Stimulated activated CD4-positive, alpha-beta T cell treated with anti-CD3 and anti-CD28 coated beads, Interleukin-15, amount 100 ng/mL, for 24 hours (primary cell): ENCODE measurements around the gene DBF4B.
A peak's percentile ranks its signal among the peaks of the same experiment; 100 is the strongest.
"Not testable (repeated sequence)": the region's sequence is repeated elsewhere in the genome, so short reads cannot be mapped to it uniquely, and the experiment has no call there.

ENCODE experiments used
- DNase-seq: peaks from one replicate; pipeline ENCODE4 v3.0.0-alpha.2; 2020

The DBF4B gene

GRCh38 chr17:44708401-44709263, at the start of gene DBF4B:
Gene DBF4B (plus strand): TSS chr17:44708665. CDS start chr17:44708821, 156 bp downstream.
- peak; percentile 88 for DNase-seq

- DNase-seq: no peak
These were observed 46.6 kb upstream of the DBF4B start for GRCh38 chr17:44661835-44662234.

GRCh38 chr17:44663095-44663494, 45.4 kb upstream of the DBF4B start:
- no peak for DNase-seq

GRCh38 chr17:44664867-44665266, 43.6 kb upstream of the DBF4B start:
- no peak for DNase-seq

- DNase-seq: no peak
These were observed 42.5 kb upstream of the DBF4B start for GRCh38 chr17:44666006-44666405.

- DNase-seq: no peak
These were observed 35.9 kb upstream of the DBF4B start for GRCh38 chr17:44672479-44673093.

- no peak for DNase-seq
These were observed 34.6 kb upstream of the DBF4B start for GRCh38 chr17:44673893-44674292.

GRCh38 chr17:44677136-44677535, 31.3 kb upstream of the DBF4B start:
- no peak for DNase-seq

GRCh38 chr17:44683303-44683702, 25.2 kb upstream of the DBF4B start:
- not testable (repeated sequence) for DNase-seq

- DNase-seq: no peak
These were observed 20.7 kb upstream of the DBF4B start for GRCh38 chr17:44687756-44688155.

GRCh38 chr17:44688200-44688599, 20.3 kb upstream of the DBF4B start:
- DNase-seq: no peak

GRCh38 chr17:44688675-44689476, 19.6 kb upstream of the DBF4B start:
- DNase-seq: peak; percentile 7

- DNase-seq: peak; percentile 93
These were observed 18.8 kb upstream of the DBF4B start, which contains the start of gene CCDC43 for GRCh38 chr17:44689477-44690217. Gene CCDC43 (minus strand): TSS chr17:44689776. CDS start chr17:44689753, 23 bp downstream.

GRCh38 chr17:44690746-44691306, 17.6 kb upstream of the DBF4B start:
- DNase-seq: peak; percentile 12

- DNase-seq: no peak
These were observed 14.9 kb upstream of the DBF4B start for GRCh38 chr17:44693609-44694008.

GRCh38 chr17:44700288-44700687, 8.2 kb upstream of the DBF4B start:
- DNase-seq: not testable (repeated sequence)

- no peak for DNase-seq
These were observed 587 bp upstream of the DBF4B start for GRCh38 chr17:44707755-44708400.

GRCh38 chr17:44719444-44719843, 11.0 kb downstream of the DBF4B start:
- DNase-seq: no peak

GRCh38 chr17:44722254-44722653, 13.8 kb downstream of the DBF4B start:
- DNase-seq: no peak

GRCh38 chr17:44726121-44726520, 17.7 kb downstream of the DBF4B start:
- not testable (repeated sequence) for DNase-seq

- no peak for DNase-seq
These were observed 25.3 kb downstream of the DBF4B start for GRCh38 chr17:44733753-44734152.

GRCh38 chr17:44734272-44734671, 25.8 kb downstream of the DBF4B start:
- DNase-seq: no peak
